ENCODE results near the gene LRP5. TPM values are rescaled to one million over a fixed set of nuclear protein-coding genes. Genes with fewer than 3 reads are reported as not detected.

Gene LRP5
- total RNA-seq, 4 donors from 2014 or later = 21.5 to 75.0 (median 28.7) TPM

DNA sequence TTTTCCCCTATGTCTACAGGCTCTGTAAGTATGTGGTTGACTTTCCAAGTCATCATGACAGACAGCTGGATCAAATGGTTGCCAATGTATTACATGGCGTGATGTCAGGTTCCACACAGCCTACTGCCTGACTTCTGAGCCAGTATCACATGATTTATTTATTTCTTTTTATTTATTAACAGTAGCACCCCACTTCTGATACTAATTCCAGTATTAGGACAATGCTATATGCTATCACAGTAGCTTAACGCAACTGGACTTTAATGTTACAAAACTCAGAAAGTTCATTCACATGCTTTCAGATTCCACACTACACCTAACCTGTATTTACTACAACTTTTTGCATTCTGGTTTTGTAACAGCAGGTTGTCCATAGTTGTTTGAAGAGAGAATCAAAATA lies 22.9 kb upstream of the LRP5 start:
- TF ChIP-seq, protein P1, sequence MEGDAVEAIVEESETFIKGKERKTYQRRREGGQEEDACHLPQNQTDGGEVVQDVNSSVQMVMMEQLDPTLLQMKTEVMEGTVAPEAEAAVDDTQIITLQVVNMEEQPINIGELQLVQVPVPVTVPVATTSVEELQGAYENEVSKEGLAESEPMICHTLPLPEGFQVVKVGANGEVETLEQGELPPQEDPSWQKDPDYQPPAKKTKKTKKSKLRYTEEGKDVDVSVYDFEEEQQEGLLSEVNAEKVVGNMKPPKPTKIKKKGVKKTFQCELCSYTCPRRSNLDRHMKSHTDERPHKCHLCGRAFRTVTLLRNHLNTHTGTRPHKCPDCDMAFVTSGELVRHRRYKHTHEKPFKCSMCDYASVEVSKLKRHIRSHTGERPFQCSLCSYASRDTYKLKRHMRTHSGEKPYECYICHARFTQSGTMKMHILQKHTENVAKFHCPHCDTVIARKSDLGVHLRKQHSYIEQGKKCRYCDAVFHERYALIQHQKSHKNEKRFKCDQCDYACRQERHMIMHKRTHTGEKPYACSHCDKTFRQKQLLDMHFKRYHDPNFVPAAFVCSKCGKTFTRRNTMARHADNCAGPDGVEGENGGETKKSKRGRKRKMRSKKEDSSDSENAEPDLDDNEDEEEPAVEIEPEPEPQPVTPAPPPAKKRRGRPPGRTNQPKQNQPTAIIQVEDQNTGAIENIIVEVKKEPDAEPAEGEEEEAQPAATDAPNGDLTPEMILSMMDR (IDR thresholded peaks at IDR 0.05; ENCODE audit: low read depth) = no peak

DNA sequence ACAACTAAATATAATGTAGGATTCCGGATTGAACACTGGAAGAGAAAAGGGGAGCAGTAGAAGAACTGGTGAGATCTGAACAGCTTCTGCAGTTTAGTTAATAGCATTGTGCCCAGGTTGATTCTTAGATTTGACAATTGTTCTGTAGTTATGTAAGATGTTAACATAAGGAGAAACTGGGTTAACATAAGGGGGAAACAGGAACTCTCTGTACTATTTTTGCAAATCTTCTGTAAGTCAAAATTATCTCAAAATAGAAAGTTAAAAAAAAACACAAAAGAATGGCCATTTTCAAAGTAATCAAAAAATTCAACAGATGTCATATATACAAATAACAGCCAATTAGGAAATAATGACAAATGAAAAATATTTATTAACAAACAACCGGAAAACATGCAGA lies 18.7 kb upstream of the LRP5 start:
- TF ChIP-seq, protein P1 (IDR thresholded peaks at IDR 0.05; ENCODE audit: low read depth) = no peak

DNA sequence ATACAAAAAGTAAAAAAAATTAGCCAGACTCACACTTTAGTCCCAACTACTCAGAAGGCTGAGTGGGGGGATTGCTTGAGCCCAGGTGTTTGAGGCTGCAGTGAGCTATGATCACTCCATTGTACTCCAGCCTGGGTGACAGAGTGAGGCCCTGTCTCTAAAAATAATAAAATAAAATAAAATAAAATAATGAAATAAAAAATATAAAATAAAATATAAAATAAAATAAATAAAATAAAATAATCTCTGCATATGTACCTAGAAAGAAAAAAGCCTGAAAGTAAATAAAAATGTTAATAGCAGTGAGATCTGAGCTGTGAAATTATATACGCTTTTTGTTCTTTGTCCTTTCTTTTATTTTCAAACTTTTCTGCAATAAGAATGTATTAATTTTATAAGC lies 17.1 kb upstream of the LRP5 start:
- TF ChIP-seq, protein P1 (IDR thresholded peaks at IDR 0.05; ENCODE audit: low read depth) = no peak

DNA sequence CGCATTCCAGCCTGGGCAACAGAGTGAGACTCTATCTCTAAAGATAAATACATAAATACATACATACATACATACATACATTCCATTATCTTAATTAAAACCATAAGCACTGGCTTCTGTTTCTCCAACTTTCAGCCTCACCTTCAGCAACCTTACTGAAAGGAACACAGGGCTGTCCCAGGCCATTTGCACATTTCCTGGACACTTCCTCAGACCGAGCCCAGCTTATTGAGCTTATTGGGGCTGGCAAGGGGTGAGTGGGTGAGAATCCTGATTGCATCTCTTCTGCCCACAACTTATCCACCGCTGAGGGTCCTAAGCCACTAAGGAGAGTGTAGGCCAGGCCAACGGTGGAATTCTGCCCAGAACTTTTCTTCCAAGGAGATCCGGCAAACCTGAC lies 16.5 kb upstream of the LRP5 start:
- TF ChIP-seq, protein P1 (IDR thresholded peaks at IDR 0.05; ENCODE audit: low read depth) = no peak

DNA sequence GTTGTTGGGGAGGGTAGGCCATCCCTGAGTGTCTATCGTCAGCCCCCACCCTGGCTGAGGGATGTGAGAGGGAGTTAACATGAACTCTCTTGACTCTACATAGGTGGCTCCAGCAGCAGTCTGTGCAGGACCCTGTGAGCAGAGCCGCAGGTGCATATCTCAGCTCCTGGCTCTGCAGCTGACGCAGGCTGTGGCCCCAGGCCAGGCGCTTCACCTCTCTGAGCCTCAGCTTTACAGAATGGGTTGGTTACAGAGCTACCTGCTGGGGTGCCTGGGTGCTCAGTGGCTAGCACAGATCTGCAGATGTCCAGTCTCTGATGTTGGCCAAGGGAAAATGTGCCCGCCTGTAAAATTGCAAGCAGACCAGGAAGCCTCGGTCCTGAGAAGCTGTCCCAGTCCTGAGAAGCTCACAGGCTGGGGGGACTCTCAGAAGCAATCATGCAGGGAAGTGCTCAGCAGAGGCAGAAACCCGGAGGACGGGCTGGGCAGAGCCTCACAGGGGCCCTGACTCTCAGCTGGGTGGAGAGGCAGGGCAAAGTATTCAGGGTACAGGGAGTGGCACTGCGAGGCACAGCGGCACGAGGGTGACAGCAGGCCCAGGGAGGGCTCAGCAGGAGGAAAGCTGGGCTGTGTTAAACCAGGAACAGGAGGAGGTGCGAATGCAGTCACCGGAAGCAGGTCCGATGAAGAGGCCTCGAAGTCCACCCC lies 15.9 kb upstream of the LRP5 start:
- TF ChIP-seq, protein P1 (IDR thresholded peaks at IDR 0.05; ENCODE audit: low read depth) = no peak

DNA sequence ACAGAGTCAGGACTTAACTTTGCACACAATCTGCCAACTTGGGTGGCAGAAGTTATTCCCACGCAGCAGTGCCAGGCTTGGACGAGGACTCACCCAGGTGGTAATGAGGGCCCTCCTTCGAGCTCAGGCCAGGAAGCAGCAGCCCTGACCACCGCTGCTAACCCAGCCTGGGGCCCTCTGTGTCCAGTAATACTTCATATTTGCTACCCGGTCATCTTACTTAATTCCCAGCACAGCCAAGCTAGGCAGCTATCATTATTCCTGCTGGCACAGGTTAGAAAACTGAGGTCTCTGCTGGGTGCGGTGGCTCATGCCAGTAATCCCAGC lies 15.4 kb upstream of the LRP5 start:
- TF ChIP-seq, protein P1 (IDR thresholded peaks at IDR 0.05; ENCODE audit: low read depth) = no peak

DNA sequence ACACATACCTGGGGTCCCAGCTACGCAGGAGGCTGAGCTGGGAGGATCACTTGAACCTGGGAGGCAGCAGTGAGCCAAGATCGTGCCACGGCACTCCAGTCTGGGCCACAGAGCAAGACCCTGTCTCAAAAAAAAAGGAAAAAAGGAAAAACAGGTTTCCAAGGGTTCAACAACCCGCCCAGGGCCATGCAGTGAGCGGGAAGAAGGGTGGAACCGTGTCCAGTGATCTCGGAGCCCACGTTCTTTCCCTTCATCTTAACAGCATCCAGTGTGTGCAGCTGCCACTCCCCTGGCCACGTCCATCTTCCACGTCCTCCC lies 14.9 kb upstream of the LRP5 start:
- TF ChIP-seq, protein P1 (IDR thresholded peaks at IDR 0.05; ENCODE audit: low read depth) = no peak
